Esophagus (tissue), 2 donors: ENCODE data around the gene UAP1. TPM values are rescaled to one million over a fixed set of nuclear protein-coding genes. Genes with fewer than 3 reads are reported as not detected.

Experiments
- H3K27ac ChIP-seq, 2 donors: one replicate each; pipeline ENCODE4 v1.5.1; 2013; ENCODE audit warnings: low read depth in 2 of 2, mild to moderate bottlenecking in 2 of 2, inconsistent platforms in 1 of 2, low read length in 1 of 2, moderate library complexity in 1 of 2
- H3K27me3 ChIP-seq, 2 donors: one replicate each; pipeline ENCODE4 v1.6.1; 2013; ENCODE audit warnings: low read length in 2 of 2, control low read depth in 1 of 2, mild to moderate bottlenecking in 1 of 2; ENCODE audit not compliant: insufficient read depth in 2 of 2, control insufficient read depth in 1 of 2
- H3K36me3 ChIP-seq, 2 donors: one replicate each; pipeline ENCODE4 v1.6.1; 2013; ENCODE audit warnings: low read length in 1 of 2; ENCODE audit not compliant: control insufficient read depth in 2 of 2, insufficient read depth in 2 of 2
- H3K4me1 ChIP-seq, 2 donors: one replicate each; pipeline ENCODE4 v1.6.1; 2013; ENCODE audit warnings: low read length in 1 of 2; ENCODE audit not compliant: control insufficient read depth in 2 of 2, insufficient read depth in 2 of 2
- H3K4me3 ChIP-seq, 2 donors: one replicate each; pipeline ENCODE4 v1.5.1; 2013; ENCODE audit warnings: low read length in 2 of 2, mild to moderate bottlenecking in 2 of 2, low read depth in 1 of 2, moderate library complexity in 1 of 2
- H3K9me3 ChIP-seq, 2 donors: one replicate each; pipeline ENCODE4 v1.6.1; 2013; ENCODE audit warnings: mild to moderate bottlenecking in 2 of 2, low read depth in 1 of 2, low read length in 1 of 2, moderate library complexity in 1 of 2; ENCODE audit not compliant: control insufficient read depth in 2 of 2, insufficient read depth in 1 of 2
- WGBS, 2 donors: extraction: QIAGEN DNeasy Blood & Tissue Kit; methylation state at CpG; one replicate each; pipeline ENCODE4 v1.1.7; 2013; 5-methylcytosine and 5-hydroxymethylcytosine counted together
- polyA plus RNA-seq, 2 donors: library from polyadenylated mRNA; stranded (reverse); fragments of 200-250 nt; gene quantifications; one replicate each; pipeline ENCODE4 v1.2.3, GENCODE V29; 2013
- donor health status: healthy with polysubstance abuse.
- donor health status: Bipolar disorder and iron deficiency.

The UAP1 gene
- polyA plus RNA-seq, 2 donors: 30.5 to 37.4 TPM

- 71 to 74% methylated on average over 4 of the region's 4 CpGs for WGBS, 2 donors
- no peaks in the 10 kb centered on the region for H3K9me3 ChIP-seq
- no peaks in the 10 kb centered on the region for H3K27me3 ChIP-seq
- no peaks in the 10 kb centered on the region for H3K36me3 ChIP-seq
- H3K27ac ChIP-seq: no peak overlapping the region
- no peak overlapping the region for H3K4me3 ChIP-seq
- no peaks in the 10 kb centered on the region for H3K4me1 ChIP-seq
Observed at GRCh38 chr1:162635418-162635817, 73.9 kb downstream of the UAP1 start.

GRCh38 chr1:162639718-162640117, 78.2 kb downstream of the UAP1 start:
- WGBS, 2 donors: 93% methylated on average over 7 of the region's 7 CpGs
- no peaks in the 10 kb centered on the region for H3K27me3 ChIP-seq
- H3K36me3 ChIP-seq: no peaks in the 10 kb centered on the region
- H3K27ac ChIP-seq: no peak overlapping the region
- no peaks in the 10 kb centered on the region for H3K4me1 ChIP-seq
- H3K9me3 ChIP-seq: no peaks in the 10 kb centered on the region
- no peak overlapping the region for H3K4me3 ChIP-seq

- no peaks in the 10 kb centered on the region for H3K27me3 ChIP-seq
- no peaks in the 10 kb centered on the region for H3K9me3 ChIP-seq
- H3K36me3 ChIP-seq: no peaks in the 10 kb centered on the region
- H3K27ac ChIP-seq: no peak overlapping the region
- 94 to 96% methylated on average over 2 of the region's 2 CpGs for WGBS, 2 donors
- no peaks in the 10 kb centered on the region for H3K4me1 ChIP-seq
- no peak overlapping the region for H3K4me3 ChIP-seq
Observed at GRCh38 chr1:162641114-162641513, 79.6 kb downstream of the UAP1 start.

GRCh38 chr1:162644986-162645314, 83.4 kb downstream of the UAP1 start:
- Histone ChIP-seq H3K4me1 (no peaks in the 10 kb centered on the region), H3K27ac (no peak overlapping the region), H3K4me3 (no peak overlapping the region), H3K27me3 (no peaks in the 10 kb centered on the region), H3K9me3 (no peaks in the 10 kb centered on the region), H3K36me3 (no peaks in the 10 kb centered on the region)
- WGBS, 2 donors: 91 to 97% methylated on average over 3 of the region's 3 CpGs

- Histone ChIP-seq H3K9me3 (no peaks in the 10 kb centered on the region), H3K36me3 (no peaks in the 10 kb centered on the region), H3K27ac (no peak overlapping the region), H3K4me1 (no peaks in the 10 kb centered on the region), H3K4me3 (no peak overlapping the region), H3K27me3 (no peaks in the 10 kb centered on the region)
- 73 to 76% methylated on average over 4 of the region's 4 CpGs for WGBS, 2 donors
Observed at GRCh38 chr1:162645666-162646065, 84.1 kb downstream of the UAP1 start.

GRCh38 chr1:162649583-162649982, 88.1 kb downstream of the UAP1 start:
- H3K36me3 ChIP-seq: no peaks in the 10 kb centered on the region
- 71 to 74% methylated on average over 3 of the region's 3 CpGs for WGBS, 2 donors
- no peaks in the 10 kb centered on the region for H3K4me1 ChIP-seq
- no peaks in the 10 kb centered on the region for H3K27me3 ChIP-seq
- no peak overlapping the region for H3K4me3 ChIP-seq
- no peak overlapping the region for H3K27ac ChIP-seq
- H3K9me3 ChIP-seq: no peaks in the 10 kb centered on the region

Other genes with a start within 250 kb of the UAP1 start
- not detected for gene SPATA46, start 184.9 kb upstream of the UAP1 start, polyA plus RNA-seq
- 1 to 10 TPM; 2.2 to 4.5 TPM for gene C1orf226, start 180.0 kb upstream of the UAP1 start, polyA plus RNA-seq
- 1 to 10 TPM; 1.2 to 1.3 TPM for gene SH2D1B, start 149.6 kb upstream of the UAP1 start, polyA plus RNA-seq
- gene UHMK1, start 63.9 kb upstream of the UAP1 start, polyA plus RNA-seq: 1 to 10 TPM; 6.9 to 7.4 TPM
- gene DDR2, start 70.7 kb downstream of the UAP1 start, polyA plus RNA-seq: 1 to 10 TPM; 2.8 to 4.0 TPM
- 10 to 100 TPM; 12.4 to 14.2 TPM for gene HSD17B7, start 229.0 kb downstream of the UAP1 start, polyA plus RNA-seq